ENCODE data around the gene RNF26.

RNF26 gene

DNA sequence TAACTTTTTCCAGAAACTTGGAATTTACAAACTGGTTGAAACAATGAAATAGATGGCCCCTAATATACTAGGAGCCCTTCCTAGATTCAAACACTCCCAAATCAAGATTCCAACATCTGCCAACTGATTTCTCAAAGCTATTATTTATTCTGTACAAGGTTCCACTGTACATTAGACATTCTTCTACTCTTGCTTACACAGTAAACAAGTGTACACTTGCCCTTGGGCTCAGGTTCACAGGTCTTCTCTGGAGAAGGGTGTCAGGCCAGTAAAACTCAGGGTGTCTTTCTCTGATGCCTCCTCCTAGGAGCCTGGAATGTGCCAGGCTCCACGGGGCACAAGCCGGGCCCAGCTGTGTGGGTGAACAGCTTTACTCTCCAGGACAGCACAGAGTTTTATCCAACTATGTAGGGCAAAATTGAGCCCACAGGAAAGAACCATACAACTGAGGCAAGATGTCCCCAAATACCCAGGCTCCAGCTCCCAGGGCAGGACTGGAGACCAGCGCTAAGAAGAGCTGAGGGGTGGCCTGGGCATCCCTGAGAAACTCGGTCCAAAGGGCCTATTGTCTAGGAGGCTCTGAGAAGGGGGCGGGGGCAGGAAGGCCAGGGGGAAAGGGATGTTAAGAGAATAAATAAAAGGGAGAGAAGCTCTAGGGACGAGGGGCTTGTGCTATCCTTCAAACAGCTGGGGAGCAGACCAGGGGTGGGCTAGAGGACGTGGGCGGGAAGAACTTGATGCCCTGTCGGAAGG is 20.9 kb downstream of the RNF26 start:
- no peak for DNase-seq (ENCODE audit: low read depth)

DNA sequence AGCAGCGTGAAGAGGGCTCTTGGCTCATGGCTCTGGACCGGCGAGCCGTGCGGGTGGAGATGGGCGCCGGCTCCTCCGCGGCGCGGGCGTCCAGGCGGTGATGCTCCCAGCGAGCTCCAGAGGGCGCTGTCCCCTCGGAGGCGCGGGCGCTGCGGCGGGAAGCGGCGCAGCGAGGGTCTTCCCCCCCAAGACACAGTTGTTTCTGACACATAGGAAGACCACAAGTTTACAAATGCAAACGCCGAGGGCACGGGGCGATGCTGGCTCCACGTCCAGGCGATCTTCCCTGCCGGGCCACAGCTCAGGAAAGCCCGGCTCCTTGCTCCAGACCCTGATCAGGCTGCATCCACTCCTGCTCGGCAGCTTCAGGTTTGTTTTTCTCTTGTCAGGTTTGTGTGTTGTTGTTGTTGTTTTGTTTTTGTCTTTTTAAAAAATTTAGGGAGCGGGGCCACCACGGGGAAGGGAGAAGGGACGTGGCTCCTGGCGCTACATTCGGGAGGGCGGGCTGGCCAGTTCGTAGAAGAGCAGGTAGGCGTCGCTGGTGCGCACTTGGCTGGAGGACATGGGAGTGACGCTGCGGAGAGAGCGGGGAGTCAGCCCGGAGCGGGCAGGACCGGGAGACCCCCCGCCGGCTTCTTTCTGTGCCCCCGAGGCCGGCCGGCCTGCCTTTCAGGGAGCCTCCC is 22.2 kb downstream of the RNF26 start:
- DNase-seq (ENCODE audit: low read depth) = no peak

DNA sequence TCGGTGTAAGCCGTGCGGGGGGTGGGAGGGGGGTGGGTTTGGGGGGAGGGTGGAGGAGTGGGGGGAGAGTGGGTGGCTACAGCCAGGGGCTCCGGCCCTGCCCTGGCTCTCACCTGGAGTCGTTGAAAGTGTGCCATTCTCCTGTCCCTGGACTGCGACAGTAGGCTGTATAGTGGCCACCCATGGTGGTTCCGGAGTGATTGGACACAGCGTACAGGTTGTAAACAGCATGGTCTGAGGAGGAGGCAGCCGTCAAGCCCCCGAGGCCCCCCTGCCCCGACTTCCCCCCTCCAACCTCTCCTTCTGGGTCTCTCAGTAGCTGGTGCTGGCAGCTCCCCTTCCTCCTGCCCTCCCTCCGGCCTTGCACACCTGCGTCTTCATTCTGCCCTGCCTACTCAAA is 22.7 kb downstream of the RNF26 start:
- no peak for DNase-seq (ENCODE audit: low read depth)

DNA sequence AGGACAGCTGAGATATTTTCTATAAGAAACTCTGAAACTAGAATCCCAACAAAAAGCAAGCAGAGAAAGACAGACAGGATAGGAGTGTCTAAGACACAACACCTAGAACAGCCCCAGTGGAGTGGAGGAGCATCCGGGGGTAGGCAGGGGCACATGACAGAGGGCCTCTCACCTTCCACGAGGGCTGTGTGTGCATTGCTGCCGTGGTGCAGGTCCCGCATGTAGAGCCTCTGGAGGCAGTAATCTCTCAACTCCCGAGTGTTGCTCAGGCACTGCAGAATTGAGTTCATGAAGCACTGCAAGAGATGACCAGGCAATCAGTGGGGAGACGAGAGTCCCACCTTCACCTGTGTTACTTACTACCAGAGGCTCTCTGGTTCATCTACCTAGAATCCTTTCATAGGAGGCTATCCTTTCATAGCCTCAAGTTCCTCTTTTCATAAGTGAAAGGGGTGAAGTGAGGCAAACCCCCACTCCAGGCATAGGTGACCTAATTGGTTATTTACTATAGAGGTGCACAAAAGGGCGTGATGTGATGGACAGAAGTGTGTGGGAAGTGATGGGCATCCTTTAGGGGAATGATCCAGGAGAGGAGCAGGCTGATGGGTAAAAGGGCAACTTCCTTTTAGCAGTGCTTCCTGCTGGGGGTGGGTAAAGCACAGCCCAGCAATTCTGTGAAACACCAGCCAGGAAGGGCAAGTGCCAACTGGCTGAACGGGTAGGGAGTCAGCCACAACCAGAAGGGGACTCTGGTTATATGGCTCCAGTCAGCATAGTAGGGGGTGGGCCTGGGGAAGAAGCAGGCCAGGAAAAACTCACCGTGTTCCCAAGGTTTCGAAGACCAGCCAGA is 25.3 kb downstream of the RNF26 start:
- DNase-seq (ENCODE audit: low read depth) = no peak

DNA sequence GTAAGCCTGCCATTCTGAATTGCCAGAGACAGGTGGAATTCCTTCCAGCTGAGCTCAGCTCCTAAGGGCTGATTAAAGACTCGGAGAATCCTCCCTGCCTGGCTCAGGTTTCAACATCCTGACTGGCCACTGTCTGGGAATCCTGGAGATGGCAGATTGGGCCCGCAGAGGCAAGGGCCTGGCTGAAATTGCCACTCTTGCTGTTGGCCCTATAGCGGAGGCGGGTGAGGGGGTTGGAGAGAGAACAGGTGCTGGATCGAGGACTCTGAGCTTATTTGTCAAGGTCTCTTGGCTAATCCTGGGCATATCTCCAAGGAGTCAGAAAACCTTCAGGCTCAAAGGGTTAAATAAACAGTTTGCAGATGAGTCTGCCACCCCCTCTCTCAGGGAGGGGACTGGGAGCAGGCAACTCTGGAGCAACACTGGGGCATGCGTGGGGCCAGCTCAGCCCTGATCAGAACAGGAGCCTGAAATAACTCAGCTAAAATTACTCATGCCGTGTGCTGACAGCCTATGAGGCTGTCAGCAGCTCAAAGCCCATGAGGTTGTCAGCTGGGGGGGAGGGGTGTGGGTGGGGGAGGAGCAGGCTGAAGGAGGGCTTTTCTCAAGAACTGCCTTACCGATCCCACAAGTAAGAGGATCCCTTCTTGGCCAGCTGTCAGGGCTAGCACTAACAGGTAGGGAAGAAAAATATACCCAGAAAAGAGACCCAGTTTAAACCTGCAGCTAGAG is 26.9 kb downstream of the RNF26 start:
- no peak for DNase-seq (ENCODE audit: low read depth)

DNA sequence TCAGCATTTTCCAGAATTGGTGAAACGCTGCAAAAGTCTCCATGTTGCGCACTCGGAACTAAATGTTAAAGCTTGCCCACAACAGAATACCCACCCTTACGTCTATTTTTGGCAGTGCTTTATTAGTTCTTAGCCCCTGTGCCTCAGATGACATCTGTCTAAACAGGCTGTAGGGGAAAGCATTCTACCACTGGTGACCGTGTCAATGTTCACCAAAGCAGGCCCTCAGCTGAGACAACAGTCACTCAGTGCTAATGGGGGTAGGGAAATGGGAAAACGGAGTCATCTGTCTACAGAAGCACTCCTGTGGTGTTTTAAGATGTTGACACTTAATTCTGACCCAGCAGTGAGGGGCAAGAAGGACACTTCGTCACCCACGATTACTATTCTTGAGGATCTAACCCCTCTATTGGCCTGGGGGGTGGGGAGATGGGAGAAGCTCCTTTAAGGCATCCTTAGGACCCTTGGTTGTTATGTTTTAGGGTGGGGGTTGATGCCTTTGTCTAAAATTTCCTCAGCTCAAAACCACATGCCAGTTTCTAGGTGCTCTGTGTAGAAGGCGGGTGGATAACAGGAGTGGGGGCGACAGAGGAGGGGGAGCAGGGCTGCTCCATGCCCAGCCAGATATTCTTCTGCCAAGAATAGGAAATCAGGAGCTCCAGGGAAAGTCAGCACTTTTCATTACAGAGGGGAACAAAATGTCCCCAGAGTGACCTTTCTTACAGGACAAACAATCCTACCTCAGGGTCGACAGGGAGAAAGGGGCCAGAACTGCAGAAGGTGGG is 27.8 kb downstream of the RNF26 start:
- no peak for DNase-seq (ENCODE audit: low read depth)

DNA sequence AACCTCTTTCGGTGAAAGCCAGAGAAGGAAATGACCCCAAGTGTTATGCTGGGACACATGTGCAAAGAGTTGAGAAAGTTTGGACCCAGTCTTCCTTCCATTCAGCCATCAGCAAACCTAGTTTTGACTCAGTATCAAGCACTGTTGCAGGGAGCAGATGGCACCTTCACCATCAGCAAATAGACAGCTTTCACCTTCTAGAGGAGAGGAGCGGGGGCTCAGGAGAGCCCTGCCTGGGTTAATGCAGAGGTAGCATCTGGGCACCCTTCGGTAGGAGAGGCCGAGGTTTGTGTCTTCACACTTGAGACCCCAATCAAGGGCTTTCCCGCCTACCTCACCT is 28.4 kb downstream of the RNF26 start:
- DNase-seq (ENCODE audit: low read depth) = no peak

DNA sequence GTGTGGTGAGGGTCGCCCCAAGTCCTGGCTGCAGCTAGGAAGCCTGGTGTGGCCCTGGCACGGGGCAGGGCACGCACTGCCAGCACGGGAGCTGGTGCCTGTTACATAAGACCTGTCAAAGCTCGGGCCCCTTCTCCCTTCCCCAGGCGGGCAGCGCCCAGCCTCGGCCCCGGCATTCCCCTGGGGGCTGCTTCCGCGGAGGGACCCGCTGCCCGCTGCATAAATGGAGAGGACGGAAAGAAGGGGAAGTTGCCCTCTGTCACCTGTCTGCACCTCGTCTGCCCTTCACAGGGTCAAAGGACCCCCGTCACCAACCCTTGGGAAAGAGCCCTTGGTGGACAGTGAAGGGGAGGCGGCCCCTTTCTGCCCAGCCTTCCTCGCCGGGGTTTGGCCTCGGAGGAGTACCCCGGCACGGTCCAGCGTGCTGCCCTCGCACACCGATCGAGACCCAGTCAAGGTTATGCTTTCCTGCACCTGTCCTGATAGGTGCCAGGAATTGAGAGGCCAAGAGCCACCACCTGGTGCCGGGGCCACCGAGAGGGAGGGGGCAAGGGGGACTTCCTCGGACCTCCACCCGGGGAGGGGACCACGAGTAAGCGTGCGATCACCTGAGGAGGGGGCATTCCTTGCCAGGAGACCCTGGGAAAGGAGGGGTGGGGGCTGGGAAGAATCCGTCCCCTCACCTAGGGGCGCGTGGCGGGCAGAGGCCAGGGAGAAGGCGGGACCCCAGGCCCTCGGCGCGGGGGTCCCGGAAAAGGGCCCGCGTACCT is 28.9 kb downstream of the RNF26 start:
- DNase-seq (ENCODE audit: low read depth) = no peak

DNA sequence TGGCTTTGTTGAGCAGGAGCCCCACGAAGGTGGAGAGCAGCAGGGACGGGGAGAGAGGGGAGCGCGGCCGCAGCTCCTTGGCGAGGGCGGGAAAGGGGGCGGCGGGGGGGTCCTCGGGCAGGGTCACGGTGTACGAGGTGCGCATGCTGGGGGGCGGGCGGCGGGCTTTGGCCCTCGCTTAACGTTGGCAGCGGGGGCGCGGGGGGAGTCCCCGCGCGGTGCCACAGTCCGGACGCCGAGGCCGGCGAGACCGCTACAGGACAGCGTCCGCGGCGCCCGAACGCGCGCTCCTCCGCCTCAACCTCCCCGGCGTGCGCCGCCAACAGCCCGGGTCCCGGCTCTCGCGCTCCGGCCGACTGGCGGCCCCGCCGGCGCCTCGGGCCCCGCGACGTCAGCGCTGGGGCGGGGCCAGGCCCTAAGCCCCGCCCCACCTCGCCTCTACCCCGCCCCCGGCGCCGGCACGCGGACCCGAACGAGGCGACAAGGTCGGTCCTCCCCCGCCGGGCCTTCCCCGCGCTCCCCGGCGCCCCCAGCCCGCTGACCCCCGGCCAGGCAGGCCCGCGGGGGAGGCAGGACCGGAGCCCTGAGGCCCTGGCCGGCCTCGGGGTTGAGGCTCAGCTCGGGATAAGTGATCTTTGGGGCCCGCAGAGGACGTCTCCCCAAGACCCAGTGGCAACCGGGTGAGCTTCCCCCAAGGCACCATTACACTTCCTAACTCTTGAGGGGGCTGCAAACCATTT is 29.7 kb downstream of the RNF26 start:
- no peak for DNase-seq (ENCODE audit: low read depth)

DNA sequence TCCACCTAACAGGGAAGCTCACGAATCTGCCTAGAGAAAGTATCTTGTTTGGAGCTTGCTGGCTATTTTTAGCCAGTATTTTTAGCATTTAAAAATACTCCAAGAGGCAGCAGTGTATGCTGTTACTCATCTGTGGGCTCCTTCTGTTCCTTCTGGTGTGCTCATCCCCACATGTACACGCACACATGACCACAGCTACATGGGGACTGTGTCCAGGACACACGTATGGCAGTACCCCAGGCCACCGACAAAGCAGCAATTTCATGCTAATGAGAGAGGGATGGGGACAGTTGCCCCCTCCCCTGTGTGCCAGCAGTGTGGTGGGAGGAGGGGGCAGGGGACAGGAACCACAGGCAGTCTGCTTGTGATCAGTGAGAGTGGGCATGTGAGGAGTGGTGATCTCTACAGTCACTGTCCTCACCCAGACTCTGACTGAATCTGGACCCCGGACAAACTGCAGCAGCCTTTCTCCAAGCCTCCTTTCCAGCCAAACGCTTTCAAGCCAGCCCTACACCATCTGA is 30.8 kb downstream of the RNF26 start:
- DNase-seq (ENCODE audit: low read depth) = no peak

DNA sequence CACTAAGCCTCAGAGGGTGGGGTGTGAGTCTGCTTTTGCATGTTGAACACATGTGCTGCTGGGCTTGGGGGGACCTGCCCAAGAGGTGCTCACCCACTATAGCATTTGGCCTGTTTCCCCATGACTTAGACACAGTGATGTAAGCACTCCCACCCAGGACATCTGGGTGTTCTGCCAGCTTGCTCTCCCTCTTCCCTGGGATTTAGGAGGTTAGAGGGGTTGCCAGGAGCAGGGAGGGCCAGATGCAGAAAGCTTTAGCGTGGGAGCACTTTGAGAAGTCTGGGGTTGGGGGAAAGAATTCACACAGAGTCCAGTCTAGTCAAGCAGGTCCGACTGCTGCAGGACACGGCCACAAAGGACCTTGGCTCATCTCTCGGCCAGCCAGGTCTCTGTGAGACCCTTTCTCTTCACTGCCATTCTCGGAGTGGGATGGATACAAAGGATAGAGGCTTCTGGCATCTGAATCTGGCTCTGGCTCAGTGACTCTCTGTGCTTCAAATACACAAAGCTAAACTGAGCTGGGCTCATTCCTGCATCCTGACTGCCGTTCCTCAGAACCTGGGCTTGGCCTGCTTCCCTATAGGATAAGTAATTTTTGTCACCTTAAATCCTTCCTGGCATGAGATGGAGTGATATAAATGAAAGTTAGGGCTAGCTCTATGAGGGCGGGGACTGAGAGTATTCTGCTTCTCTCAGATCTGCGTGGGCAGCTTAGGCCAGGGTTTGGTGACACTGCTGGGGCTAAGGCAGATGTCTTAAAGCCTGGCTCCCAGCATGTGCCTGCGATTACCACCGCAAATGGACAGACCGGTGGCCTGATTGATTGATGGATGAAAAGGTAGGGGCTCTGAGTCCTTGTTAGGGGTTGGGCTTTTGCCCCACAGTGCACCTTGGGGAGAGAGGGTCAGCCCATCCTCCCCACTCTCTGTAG is 32.6 kb downstream of the RNF26 start:
- DNase-seq (ENCODE audit: low read depth) = no peak

DNA sequence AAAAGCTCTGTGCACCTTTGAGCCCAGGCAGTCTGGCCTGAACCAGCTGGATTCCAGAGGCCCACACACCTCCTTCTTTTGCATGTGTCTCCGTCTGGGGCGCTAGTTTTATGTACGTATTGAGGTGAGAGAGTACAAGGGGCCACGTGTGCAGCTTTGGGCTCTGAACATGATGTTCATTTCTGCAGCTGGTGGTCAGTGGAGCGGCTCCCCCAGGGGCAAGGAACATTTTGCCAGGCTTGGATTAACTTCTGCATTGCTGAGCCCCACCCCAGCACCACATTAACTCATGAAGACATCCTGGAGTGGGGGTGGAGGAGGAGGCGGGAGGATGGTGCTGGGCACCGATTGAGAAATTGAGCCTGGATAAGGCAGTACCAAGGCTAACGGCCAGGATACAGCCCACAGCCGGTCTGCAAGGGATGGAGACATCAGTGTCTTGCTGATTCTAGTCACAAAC is 33.4 kb downstream of the RNF26 start:
- no peak for DNase-seq (ENCODE audit: low read depth)

DNA sequence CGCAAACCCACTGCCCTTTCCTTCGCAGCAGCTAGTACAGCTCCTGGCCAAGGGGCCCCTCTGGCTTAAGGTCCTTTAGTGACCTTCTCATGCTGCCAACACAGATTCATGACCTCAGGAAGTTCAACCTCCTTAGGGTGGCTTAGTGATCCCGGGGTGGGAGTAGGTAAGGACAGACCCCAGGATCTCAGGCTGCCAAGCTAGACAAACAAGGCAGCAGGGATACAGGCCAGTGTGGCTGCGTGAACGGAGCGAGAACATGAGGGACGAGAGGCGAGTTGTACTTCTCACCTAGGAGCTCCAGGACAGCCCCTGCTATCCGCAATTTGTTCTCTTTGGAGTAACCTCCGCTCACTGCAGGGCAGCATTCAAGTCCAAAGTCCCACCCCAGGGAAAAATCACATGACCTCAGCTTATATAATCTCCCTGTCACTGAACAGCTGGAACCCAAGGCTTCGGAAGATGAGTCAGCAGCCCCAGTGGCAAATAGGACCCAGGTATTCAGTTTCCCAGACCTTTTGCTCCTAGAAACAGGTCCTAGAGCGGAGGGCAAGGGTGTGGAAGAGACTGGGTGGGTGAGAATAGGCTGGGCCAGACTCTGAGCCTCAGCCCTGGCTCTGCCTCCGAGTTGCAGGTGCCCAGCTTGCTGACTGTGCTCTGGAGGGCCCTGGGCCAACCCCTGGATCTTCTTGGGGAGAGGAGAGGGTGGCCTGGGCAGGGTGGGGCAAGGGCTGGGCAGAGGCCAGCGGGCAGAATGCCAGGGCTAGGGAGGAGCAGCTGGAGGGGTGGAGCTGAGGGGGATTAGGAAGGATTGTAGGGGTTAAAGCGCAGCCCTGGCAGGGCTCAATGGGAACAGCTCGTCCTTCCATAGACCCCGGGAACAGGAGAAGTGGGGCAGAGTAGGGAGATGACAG is 34.1 kb downstream of the RNF26 start:
- DNase-seq (ENCODE audit: low read depth) = no peak

DNA sequence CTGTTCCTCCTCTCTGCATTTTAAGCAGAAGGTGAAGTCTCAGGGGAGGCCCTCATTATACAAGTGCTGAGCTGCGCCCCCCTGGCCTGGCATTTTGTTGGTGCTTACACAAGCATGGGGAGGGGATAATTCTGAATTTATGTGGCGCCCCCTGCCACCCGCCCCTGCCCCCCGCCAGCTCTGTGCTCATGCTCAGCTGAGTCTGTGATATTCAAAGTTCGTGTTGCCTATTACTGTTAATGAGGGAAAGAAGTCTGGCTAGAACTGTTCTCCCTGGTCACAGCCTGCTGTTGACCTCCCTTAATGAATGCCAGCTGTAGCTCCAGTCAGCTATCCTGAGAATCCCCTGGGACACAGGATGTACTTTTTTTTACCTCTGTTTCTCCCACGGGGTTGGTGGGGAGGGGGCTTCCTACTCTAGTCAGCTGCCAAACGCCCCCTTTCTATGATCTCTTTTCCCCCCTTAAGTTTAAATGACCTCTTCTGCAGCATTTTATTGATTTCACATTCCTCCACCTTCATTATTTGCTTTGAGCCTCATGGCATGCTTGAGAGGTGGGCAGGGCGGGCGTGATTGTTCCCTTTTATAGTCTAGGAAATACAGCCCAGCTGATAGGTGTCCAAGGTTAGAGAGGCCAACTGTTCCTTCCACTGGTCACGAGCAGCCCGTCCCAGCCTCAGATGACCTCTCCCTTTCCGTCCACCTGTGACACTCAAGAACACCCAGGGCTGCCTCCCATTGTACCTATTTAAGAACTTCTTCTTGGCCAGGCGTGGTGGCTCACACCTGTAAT is 35.0 kb downstream of the RNF26 start:
- DNase-seq (ENCODE audit: low read depth) = no peak

DNA sequence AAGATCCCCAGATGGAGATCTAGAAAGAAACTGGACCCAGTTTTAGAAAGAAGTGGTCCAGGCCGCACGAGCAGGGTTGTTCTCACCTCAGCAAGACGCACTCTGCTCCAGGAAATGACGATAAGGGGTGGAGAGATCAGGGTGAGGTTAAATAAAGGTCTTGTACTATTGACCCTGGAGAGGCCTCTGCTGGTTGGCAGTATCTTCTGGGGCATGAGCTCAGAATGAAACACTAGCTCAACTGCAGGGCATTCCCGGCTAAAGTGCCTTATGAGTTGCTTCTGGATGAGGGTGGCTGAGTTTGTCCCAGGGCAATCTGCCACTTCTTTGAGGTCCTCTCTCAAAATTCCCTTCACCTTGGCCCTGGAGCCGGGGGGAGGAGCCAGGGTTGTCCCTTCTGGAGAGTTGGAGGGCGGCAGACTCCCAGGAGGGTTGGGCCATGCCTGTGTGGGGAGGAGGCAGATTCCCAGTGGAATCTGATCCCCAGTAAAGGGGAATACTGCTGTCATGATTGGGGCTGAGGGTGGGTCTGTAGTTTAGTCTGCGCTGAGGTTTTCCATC is 36.2 kb downstream of the RNF26 start:
- no peak for DNase-seq (ENCODE audit: low read depth)

DNA sequence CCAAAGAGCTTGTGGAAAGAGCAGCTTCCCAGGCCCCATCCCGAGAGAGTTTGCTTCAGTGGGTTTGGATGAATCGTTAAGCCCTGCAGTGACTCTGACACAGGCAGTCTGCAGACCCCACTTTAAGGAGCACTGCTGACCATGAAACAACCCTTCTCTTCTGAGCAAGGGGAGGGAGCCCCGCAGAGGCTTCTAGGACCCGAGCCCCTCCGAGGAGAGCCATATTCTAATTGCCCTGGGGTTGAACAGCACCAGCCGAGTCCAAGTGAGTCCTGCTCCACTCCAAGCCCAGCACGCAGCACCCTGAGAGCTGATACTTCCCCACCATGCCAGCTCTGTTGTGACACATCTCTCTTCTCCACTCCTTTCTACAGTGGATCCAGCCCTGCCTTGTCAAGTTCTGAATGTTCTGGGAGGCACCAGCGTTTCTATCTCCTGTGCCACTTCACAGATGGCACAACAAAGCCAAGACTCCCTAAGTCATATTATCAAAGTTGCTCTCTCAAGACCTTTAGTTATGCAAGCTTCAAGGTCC is 36.8 kb downstream of the RNF26 start:
- no peak for DNase-seq (ENCODE audit: low read depth)
